Esophagus squamous epithelium (tissue), 5 donors: ENCODE results near the gene CCDC8. TPM values are rescaled to one million over a fixed set of nuclear protein-coding genes. Genes with fewer than 3 reads are reported as not detected.
A peak's percentile ranks its signal among the peaks of the same experiment; 100 is the strongest.

ENCODE experiments used
- DNase-seq: peaks from one replicate; lab custom pipeline; 2025; lab: John Stamatoyannopoulos, UW
- H3K27ac ChIP-seq, 4 donors: fragments of 200-600 bp; sonication (generic); one replicate each; pipeline ENCODE4 v1.5.1; 2016 to 2019; ENCODE audit warnings: mild to moderate bottlenecking in 1 of 4
- H3K27me3 ChIP-seq, 4 donors: fragments of 200-600 bp; sonication (generic); 1 replicate in 3 of 4; 2 replicates in 1 of 4; pipeline versions ENCODE4 v1.5.1 to v1.6.0; 2017 to 2021; ENCODE audit warnings: antibody characterized with exemption in 1 of 4
- H3K36me3 ChIP-seq, 3 donors: fragments of 200-600 bp; sonication (generic); one replicate each; pipeline ENCODE4 v1.5.1; 2016 to 2019
- H3K4me1 ChIP-seq, 3 donors: fragments of 200-600 bp; sonication (generic); one replicate each; pipeline ENCODE4 v1.5.1; 2017 to 2019
- H3K4me3 ChIP-seq, 4 donors: fragments of 200-600 bp; sonication (generic); 1 replicate in 3 of 4; 2 replicates in 1 of 4; pipeline ENCODE4 v1.5.1; 2016 to 2019; ENCODE audit warnings: mild to moderate bottlenecking in 2 of 4, moderate library complexity in 1 of 4
- H3K9me3 ChIP-seq, 3 donors: fragments of 200-600 bp; sonication (generic); one replicate each; pipeline ENCODE4 v1.5.1; 2016 to 2019
- POLR2A ChIP-seq, 4 donors: fragments of 450-650 bp; IDR thresholded peaks; one replicate each; pipeline ENCODE4 v1.6.1; 2017; ENCODE audit warnings: antibody characterized with exemption in 4 of 4, mild to moderate bottlenecking in 4 of 4, moderate library complexity in 3 of 4
- WGBS, 2 donors: methylation state at CpG; one replicate each; pipeline ENCODE4 v1.1.5; 2018; 5-methylcytosine and 5-hydroxymethylcytosine counted together
- intact Hi-C: fragments of 100-400 bp; cut with DNase I; formaldehyde crosslinking; loops from one replicate; pipeline ENCODE4 v1.15.0; 2022
- total RNA-seq, 4 donors: library from RNA; depleted of rRNA; stranded (reverse); fragments of >200 nt; gene quantifications; one replicate each; pipeline ENCODE4 v1.1.0, GENCODE V29; 2016
- TF ChIP-seq, protein P1 (sequence below), 6 experiments: fragments of 450-650 bp in 4 of 6; fragments of 200-600 bp in 2 of 6; sonication (generic) in 2 of 6; IDR thresholded peaks; one replicate each; pipeline ENCODE4 v1.5.1; 2016 to 2019; ENCODE audit warnings: antibody characterized with exemption in 6 of 6, mild to moderate bottlenecking in 4 of 6, moderate library complexity in 4 of 6
- donor health status: DM: yes; HTN: yes; CAD: no.

CCDC8 gene, protein sequence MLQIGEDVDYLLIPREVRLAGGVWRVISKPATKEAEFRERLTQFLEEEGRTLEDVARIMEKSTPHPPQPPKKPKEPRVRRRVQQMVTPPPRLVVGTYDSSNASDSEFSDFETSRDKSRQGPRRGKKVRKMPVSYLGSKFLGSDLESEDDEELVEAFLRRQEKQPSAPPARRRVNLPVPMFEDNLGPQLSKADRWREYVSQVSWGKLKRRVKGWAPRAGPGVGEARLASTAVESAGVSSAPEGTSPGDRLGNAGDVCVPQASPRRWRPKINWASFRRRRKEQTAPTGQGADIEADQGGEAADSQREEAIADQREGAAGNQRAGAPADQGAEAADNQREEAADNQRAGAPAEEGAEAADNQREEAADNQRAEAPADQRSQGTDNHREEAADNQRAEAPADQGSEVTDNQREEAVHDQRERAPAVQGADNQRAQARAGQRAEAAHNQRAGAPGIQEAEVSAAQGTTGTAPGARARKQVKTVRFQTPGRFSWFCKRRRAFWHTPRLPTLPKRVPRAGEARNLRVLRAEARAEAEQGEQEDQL
- total RNA-seq = 1 to 10 TPM in 1 of 4 donors, under 1 TPM in 3; 0.53 to 1.7 (median 0.62) TPM

DNA sequence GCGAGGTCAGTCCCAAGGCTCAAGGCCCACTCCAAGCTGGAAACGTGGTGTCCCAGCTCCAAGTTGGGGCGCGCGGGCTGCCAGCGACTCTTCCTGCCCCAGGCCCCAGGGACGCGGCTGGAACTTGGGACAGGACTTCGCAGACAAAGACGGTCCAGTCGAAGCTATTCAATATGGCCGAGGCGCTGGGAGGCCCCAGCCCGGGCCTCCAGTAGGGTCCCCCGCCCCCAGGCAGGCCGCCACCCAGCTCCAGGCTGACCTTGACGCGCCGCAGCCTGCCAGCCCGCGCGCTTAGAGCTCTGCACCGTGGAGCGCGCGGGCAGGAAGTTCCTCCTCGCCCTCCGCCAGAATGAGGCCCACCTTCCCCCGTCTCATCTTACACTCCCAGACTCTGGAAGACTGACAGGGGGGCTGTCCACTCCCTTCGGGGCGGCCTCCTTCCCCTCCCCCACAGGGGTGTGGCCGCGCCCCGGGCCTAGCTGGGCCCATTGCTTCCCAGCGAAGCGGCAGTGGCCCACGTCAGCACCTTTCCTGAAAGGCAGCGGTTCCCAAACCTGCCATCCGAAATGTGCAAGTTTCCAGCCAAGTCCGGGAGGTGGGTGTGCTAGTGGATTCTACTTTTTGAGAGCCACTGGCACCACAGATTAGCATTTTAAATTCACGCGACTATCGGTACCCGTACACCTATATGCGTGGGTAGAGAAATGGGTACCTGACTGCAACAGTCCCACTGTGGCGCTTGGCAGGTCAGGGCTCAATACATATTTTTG lies at the start of gene CCDC8:
Gene CCDC8, minus strand, starts transcription at position 303 of the 770 bp plus-strand sequence. CDS start 754 bp downstream, outside the sequence.
- TF ChIP-seq, protein P1, sequence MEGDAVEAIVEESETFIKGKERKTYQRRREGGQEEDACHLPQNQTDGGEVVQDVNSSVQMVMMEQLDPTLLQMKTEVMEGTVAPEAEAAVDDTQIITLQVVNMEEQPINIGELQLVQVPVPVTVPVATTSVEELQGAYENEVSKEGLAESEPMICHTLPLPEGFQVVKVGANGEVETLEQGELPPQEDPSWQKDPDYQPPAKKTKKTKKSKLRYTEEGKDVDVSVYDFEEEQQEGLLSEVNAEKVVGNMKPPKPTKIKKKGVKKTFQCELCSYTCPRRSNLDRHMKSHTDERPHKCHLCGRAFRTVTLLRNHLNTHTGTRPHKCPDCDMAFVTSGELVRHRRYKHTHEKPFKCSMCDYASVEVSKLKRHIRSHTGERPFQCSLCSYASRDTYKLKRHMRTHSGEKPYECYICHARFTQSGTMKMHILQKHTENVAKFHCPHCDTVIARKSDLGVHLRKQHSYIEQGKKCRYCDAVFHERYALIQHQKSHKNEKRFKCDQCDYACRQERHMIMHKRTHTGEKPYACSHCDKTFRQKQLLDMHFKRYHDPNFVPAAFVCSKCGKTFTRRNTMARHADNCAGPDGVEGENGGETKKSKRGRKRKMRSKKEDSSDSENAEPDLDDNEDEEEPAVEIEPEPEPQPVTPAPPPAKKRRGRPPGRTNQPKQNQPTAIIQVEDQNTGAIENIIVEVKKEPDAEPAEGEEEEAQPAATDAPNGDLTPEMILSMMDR (IDR thresholded peaks at IDR 0.05) = no peak
- peak in 2 of 4 donors; percentile 33 to 48 for TF ChIP-seq POLR2A (IDR thresholded peaks at IDR 0.05)
- no peaks in the 10 kb centered on the region for H3K9me3 ChIP-seq
- WGBS, 2 donors = 42 to 67% methylated on average over 5 to 11 of the region's 46 CpGs
- peaks cover 6 to 97% (median 15%) of the 10 kb centered on the region in 4 donors for H3K27me3 ChIP-seq
- intact Hi-C loops = no loop called here
- H3K36me3 ChIP-seq = no peaks in the 10 kb centered on the region
- H3K4me1 ChIP-seq = peaks cover 10 to 54% (median 26%) of the 10 kb centered on the region in 3 donors
- H3K4me3 ChIP-seq = peak within 1 kb of the TSS; percentile 3 to 57 (median 40)
- peak within 1 kb of the TSS in 2 of 4 donors; percentile 14 to 50 for H3K27ac ChIP-seq
- DNase-seq = no peak

DNA sequence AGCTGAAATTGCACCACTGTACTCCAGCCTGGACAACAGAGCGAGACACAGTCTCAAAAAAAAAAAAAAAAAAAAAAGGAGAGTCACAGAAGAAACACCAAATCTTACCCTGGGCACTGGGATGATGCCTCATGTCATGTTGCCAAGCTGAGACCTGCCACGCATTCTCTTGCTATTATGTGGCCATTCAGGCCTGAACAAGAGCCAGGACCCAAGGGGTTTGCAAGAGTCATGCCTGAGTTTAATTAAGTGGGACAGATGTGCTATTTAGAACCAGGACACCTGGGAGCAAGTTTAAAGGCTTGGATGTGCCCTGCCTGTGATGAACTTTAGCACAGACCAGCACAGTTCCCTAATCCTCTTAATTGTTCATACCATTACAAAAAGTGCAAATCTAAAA lies 48.2 kb upstream of the CCDC8 start:
- Histone ChIP-seq H3K36me3 (no peaks in the 10 kb centered on the region), H3K4me3 (no peak overlapping the region), H3K27ac (no peak overlapping the region), H3K9me3 (no peaks in the 10 kb centered on the region), H3K4me1 (peaks cover 0 to 14% (median 0%) of the 10 kb centered on the region in 3 donors), H3K27me3 (peaks cover 0 to 98% (median 0%) of the 10 kb centered on the region in 4 donors)
- intact Hi-C loops = no loop called here
- no peak for DNase-seq
- 47 to 62% methylated on average over 1 to 2 of the region's 2 CpGs for WGBS, 2 donors
- TF ChIP-seq, protein P1 (IDR thresholded peaks at IDR 0.05) = no peak
- TF ChIP-seq POLR2A (IDR thresholded peaks at IDR 0.05) = no peak

DNA sequence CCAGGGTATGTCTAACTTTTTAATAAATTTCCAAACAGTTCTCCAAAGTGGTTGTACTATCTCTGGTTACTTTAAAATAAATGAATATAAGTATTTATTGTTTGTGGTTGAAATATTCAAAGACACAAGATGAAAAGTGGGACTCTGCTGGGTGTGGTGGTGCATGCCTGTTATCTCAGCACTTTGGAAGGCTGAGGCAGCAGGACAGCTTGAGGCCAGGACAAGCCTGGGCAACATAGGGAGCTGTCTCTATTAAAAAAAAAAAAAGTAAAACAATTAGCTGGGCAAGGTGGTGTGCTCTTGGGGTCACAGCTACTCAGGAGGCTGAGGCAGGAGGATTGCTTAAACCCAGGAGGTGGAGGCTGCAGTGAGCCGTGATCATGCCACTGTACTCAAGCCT lies 47.6 kb upstream of the CCDC8 start:
- no peak overlapping the region for H3K27ac ChIP-seq
- no peaks in the 10 kb centered on the region for H3K9me3 ChIP-seq
- TF ChIP-seq, protein P1 (IDR thresholded peaks at IDR 0.05) = no peak
- TF ChIP-seq POLR2A (IDR thresholded peaks at IDR 0.05) = no peak
- intact Hi-C loops = no loop called here
- H3K36me3 ChIP-seq = no peaks in the 10 kb centered on the region
- DNase-seq = no peak
- WGBS, 2 donors = 8 to 69% methylated on average over 1 of the region's 1 CpG
- H3K27me3 ChIP-seq = peaks cover 0 to 96% (median 0%) of the 10 kb centered on the region in 4 donors
- no peak overlapping the region for H3K4me3 ChIP-seq
- peaks cover 0 to 16% (median 0%) of the 10 kb centered on the region in 3 donors for H3K4me1 ChIP-seq

DNA sequence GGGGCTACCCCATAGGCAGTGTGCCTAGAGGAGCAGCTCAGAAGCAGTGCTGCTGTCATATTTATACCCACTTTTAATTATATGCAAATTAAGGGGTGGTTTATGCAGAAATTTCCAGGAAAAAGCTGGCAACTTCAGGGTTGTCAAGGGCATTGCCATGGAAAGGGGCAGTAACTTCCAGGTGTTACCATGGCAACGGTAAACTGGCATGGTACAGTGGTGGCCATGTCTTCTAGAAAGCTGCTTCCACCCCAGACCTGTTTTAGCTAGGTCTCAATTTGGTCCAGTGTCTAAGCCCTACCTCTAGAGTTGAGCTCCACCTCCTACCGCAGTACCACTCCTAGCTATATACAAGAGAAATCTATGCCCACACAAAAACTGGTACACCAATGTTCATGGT lies 46.7 kb upstream of the CCDC8 start:
- intact Hi-C loops = no loop called here
- Histone ChIP-seq H3K4me1 (peaks cover 0 to 22% (median 0%) of the 10 kb centered on the region in 3 donors), H3K4me3 (no peak overlapping the region), H3K36me3 (no peaks in the 10 kb centered on the region), H3K27ac (no peak overlapping the region), H3K27me3 (peaks cover 0 to 94% (median 0%) of the 10 kb centered on the region in 4 donors), H3K9me3 (no peaks in the 10 kb centered on the region)
- 81 to 90% methylated on average over 2 of the region's 2 CpGs for WGBS, 2 donors
- no peak for TF ChIP-seq POLR2A (IDR thresholded peaks at IDR 0.05)
- TF ChIP-seq, protein P1 (IDR thresholded peaks at IDR 0.05) = no peak
- no peak for DNase-seq
